ENCODE results near the gene ZDHHC4.
"Not testable (repeated sequence)": the region's sequence is repeated elsewhere in the genome, so short reads cannot be mapped to it uniquely, and the experiment has no call there.

The ZDHHC4 gene

GRCh38 chr7:6607651-6608051, 30.4 kb downstream of the ZDHHC4 start:
- no peak for DNase-seq

DNA sequence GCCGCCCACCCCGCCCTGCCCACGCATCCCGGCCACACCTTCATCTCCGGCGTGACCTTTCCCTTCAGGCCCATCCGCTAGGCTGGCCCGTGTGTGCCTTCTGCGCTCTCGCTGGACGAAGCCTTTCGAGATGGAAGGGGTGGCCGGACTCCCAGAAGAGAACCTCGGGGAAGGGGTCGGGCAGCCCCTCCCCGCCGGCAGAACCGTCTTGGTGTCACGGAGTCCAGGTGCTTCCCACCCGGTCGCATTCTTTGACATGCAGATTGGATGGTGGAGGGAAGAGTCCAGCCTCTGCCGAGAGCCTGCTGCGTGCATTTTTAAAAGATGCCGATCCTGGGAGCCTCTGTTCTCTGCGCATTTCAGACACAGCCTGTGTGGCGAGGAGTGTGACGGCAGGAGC, 30.8 kb downstream of the ZDHHC4 start:
- no peak for DNase-seq

DNA sequence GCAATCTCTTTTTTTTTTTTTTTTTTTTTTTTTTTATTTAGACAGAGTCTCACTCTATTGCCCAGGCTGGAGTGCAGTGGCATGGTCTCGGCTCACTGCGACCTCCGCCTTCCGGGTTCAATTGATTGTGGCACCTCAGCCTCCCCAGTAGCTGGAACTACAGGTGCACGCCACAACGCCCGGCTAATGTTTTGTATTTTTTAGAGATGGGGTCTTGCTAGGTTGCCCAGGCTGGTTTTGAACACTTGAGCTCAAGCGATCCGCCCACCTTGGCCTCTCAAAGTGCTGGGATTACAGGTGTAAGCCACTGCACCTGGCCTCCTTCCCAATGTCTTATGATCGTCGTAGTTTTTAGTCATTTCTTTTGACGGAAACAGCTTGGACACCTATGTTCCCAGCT, 31.5 kb downstream of the ZDHHC4 start:
- DNase-seq = no peak

DNA sequence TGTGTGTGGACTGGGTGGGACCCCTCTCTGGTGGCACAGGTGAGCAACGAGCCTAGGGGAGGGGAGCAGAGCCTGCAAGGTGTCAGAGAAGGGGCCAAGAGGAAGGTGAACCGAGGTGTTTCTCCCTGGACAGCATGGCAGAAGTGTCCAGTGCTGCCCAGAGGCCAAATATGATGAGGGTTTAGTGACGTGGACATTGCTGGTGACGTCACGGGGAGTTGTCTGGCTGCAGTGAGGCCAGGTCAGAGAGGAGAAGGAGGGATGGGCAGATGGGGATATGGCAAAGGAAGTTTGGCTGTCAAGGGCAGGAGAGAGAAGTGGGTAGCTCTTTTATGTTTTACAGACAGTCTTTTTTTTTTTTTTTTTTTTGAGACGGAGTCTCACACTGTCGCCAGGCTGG, 35.6 kb downstream of the ZDHHC4 start:
- no peak for DNase-seq

DNA sequence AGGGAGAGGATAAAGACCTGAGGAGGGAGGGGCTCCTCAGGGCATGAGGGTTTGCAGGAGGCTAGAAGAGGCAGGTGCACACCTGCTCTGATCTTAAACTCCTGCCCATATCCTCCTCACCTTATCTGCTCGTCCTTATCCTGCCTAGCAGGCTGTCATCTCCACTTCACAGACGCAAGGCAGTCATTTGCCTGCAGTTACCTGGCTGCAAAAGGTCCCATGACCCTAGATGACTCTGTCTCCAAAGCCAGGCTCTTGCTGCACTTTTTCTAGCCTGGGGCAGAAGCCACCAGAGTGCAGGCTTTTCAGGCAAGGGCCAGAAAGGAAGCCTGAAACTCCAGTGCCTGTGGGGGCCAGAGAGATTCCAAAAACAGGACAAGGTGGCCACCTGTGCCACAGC, 36.5 kb downstream of the ZDHHC4 start:
- no peak for DNase-seq

DNA sequence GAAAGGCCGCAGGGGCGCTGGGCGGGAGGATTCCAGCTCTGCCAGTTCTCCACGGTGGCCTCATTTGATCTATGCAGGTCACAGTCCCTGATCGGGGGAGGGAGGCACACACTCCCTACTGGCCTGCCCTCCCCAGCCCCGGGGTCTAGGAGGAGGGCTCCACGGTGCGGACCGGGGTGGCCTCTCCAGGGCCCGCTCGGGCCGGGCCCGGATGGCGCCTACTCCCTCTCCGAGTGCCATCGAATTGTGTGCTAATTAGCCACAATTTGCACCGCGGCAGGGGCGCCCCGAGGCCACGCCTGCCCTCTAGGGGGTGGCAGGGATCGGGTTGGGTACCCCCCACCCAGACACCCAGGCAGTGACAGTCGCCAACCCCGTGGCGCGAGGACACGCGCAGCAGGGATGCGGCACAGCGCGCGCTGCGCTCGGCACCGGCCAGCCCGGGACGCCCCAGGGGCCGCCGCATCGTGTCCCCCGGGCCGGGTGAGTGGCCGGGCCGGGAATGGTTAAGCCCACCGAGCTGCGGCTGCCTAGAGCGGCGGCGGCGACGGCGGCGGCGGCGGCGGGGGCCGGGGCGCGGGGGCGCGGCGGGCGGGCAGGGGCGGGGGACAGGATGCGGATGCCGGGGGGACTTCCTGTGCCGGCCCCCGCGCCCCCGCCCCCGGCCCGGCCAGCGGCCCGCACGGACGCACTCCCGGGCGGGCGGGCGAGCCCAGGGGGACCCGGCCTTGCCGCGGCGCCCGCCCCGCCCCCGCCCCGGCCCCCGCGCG, 37.9 kb downstream of the ZDHHC4 start, which contains the start of gene ZNF853:
Gene ZNF853 (plus strand): TSS at position 658 of the 770 bp plus-strand sequence. CDS start 565 bp downstream, outside the sequence.
- peak in 4 of 6 experiments; percentile 11 to 35 (median 22) for DNase-seq

DNA sequence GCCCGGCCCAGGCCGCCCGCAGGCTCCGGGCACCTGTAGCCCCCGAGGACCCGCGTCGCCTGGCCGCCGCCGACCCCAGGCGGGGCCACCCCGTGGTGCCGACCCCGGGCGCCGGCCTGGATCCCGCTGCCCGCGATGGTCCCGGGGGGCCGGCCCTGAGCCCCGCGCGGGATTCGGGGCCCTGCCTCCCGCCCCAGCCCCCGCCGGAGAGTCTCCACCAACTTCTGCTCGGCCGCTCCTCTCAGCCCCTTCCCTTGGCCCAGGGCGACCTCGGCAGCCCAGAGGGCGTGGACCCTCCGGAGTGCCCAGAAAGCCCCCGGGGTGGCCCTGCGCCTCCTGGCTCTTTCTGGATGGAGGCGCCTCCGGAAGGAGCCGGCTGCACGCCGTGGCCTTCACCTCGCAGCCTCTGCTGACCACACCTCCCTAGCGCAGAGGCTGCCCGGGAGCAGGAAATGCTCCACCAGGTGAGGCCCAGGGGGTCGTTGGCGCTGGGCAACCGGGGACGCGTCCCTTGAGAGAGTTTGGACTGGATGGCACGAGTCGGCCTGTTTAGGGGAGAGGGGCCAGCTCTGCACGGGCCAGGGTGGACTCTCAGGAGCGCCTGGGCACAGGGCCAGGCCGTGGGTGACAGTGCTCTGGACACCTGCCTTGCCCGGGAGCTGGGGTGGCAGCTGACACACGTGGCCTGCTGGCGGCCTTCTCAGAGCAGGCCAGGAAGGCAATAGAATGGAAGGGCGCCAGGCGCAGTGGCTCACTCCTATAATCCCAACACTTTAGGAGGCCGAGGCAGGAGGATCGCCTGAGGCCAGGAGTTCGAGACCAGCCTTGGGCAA, 38.7 kb downstream of the ZDHHC4 start:
- DNase-seq = peak in 1 of 6 experiments; percentile 20

DNA sequence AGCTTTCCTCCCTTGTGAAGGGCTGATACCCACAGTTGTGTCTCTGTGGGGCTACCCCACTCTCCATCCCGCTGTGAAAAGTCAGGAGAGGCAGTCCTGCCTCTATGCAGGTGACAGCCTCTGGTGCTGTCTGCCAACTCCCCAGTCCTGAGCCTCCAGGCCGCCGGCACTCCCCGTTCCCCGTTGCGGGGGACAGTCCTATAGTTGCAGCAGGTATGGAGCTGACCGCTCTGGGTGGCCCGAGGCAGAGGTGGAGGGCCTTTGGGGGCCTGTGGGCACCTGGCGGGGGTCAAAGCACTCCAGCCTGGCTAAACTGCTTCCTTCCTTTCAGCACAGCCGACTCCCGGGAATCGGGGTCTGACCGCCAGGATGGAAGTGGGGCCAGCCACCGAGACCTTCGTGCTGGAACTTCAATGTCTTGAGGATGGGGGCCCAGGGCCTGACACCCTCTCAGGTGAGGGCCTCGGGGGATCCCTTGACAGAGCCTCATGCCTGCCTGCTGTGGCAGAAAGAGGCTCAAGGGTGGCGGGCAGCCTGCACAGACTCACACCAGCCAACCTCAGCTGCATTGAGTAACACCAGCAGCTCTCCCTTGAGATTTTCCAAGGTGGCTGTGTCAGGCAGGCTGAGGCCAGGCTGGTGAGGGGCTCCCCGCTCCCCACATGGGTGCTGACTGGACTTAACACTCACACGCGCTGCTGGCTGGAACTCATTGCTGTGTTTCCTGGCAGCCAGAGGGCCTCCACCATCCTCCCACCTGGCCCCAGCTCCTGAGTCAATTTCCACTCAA, 39.8 kb downstream of the ZDHHC4 start:
- no peak for DNase-seq

- DNase-seq = no peak
Observed at GRCh38 chr7:6618621-6619020, 41.4 kb downstream of the ZDHHC4 start.

DNA sequence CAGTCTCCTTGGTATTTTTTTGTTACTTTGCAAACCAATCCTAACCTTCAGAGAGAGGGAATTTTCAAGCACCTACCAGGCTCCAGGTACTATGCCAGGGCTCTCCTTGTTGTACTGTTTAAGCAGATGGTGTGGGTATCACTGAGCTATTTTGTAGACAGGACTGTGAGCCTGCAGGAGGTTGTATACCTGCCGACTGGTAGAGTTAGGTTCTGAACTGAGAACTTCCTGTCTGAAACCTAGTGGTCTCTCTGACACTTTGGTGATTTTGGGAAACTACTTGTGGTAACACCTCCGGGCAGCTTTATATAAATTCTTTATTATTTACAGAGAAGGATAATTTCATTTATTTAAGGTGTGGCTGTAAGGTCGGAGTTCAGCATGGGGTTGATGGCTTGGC, 42.7 kb downstream of the ZDHHC4 start:
- no peak for DNase-seq

DNA sequence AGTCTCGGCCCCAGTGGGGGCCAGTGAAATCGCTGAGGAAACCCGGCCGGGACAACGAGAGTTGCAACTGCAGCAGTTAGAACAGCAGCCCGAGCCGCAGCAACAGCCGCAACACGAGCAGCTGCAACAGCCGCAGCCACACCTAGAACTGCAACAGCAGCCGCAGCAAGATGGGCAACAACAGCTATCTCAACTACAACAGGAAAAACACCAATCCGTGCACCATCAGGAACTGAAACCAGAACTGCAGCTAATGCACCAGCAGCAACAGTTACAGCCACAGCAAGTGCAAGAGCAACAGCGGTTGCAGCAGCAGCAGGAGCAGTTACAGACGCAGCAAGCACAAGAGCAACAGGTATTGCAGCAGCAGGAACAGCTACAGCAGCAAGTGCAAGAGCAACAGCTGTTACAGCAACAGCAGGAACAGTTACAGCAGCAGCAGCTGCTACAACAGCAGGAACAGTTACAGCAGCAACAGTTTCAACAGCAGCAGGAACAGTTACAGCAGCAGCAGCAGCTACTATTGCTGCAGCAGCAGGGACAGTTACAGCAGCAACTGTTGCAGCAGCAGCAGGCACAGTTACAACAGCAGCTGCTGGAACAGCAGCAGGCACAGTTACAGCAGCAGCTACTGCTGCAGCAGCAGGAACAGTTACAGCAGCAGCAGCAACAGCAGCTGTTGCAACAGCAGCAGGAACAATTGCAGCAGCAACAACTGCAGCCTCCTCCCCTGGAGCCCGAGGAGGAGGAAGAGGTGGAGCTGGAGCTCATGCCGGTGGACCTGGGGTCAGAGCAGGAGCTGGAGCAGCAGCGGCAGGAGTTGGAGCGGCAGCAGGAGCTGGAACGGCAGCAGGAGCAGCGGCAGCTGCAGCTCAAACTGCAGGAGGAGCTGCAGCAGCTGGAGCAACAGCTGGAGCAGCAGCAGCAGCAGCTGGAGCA, 44.2 kb downstream of the ZDHHC4 start:
- no peak for DNase-seq

DNA sequence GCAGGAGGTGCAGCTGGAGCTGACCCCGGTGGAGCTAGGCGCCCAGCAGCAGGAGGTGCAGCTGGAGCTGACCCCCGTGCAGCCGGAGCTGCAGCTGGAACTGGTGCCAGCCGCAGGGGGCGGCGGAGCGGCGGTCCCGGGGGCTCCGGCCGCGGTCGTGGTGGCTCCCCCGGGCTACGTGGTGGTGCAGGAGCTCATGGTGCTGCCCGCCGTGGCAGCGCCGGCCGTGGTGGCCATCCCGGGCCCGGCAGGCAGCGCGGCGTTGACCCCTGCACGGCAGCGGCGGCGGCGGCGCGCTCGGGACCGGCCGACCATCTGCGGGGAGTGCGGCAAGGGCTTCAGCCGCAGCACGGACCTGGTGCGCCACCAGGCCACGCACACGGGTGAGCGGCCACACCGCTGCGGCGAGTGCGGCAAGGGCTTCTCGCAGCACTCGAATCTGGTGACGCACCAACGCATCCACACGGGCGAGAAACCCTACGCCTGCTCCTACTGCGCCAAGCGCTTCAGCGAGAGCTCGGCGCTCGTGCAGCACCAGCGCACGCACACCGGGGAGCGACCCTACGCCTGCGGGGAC, 45.0 kb downstream of the ZDHHC4 start:
- DNase-seq = no peak

DNA sequence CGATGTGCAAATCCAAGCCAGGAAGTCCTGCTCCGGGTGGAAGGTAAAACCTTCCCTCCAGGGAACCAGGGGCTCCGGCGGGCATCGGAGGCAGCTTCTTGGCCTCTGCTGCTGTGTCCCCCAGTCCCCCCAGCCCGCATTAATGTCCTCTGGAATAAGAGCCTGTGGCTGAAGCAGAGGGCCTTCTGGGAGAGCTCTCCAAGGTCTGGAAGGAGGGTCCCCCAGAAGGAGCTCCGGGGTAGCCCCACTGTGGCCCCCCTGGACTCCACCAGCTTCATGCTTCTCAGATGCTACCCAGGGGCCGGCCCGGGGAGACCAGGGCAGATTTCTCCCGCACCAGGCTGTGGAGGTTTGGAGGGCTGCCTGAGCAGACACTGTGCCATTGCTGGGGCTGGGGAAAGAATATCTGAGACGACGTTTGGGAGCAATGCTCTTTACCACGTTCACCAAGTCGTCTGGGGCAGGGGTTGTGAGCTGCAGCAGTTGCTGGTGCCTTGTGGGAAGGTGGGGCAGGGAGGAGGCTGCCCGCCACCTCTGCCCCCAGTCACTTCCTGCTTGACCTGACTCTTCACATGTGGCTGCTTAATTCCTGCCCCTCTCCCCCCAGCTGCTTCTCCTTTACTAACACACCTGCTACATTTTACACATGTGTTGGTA, 46.5 kb downstream of the ZDHHC4 start:
- peak in 1 of 6 experiments; percentile 23 for DNase-seq

DNA sequence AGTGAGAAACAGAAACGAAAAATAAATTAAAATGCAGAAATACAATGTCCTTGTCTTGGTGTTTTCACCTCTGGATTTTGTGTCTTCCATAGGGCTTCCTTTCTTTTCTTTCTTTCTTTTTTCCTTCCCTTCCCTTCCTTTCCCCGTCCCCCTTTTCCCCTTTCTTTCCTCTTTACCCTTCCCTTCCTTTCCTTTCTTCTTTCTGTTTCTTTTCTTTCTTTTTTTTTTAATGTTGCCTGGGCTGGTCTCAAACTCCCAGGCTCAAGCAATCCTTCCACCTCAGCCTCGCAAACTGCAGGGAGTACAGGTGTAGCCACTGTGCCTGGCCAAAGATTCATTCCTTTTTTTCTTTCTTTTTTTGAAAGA, 47.0 kb downstream of the ZDHHC4 start:
- DNase-seq = no peak

- DNase-seq = no peak
Observed at GRCh38 chr7:6628045-6628444, 50.8 kb downstream of the ZDHHC4 start.

GRCh38 chr7:6630007-6630849, 53.0 kb downstream of the ZDHHC4 start:
- DNase-seq = no peak

DNA sequence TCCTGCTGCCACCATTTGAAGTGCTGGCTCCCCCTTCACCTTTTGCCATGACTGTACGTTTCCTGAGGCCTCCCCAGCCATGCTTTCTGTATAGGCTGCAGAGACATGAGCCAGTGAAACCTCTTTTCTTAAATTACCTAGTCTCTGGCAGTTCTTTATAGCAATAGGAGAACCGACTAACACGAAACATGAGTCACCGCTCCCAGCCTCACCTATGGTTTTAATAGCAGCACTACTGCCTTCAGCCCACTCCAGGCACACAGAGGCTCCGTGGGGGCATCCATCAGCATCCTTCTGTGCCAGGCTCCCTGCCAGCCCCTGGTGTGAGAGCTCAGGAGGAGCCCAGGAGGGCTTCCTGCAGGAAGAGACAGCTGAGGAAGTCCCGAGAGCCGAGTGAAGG, 54.4 kb downstream of the ZDHHC4 start:
- no peak for DNase-seq

DNA sequence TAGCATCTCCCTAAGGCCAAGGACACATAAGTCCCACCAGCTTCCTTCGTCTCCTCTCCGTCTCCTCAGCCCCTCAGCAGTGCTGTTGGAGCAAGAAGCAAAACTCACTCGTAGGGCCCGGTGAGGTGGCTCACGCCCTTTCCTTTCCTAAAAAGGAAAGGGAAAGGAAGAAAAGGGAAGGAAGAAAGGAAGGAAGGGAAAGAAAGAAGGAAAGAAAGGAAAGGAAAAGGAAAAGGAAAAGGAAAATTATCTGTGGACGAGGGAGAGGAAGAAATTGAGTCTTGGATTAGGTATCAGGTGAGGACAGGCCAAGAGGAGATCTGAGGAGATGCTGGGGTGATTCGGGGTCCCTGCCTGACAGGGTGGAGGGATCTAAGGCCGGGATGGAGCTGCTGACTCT, 56.8 kb downstream of the ZDHHC4 start:
- DNase-seq = no peak

GRCh38 chr7:6634971-6635370, 57.7 kb downstream of the ZDHHC4 start:
- not testable (repeated sequence) for DNase-seq
